Endothelial cell of umbilical vein (primary cell): Measurements from ENCODE around the gene RBM5. TPM values are rescaled to one million over a fixed set of nuclear protein-coding genes. Genes with fewer than 3 reads are reported as not detected.
A peak's percentile ranks its signal among the peaks of the same experiment; 100 is the strongest.

Experiments
- BruUV-seq: library from RNA; stranded (reverse); fragments of 400-500 nt; replicated peaks from 2 replicates; lab custom pipeline; 2021; lab: Mats Ljungman, UMichigan
- CTCF ChIA-PET: fragments of 300-600, 350-600 bp; sonication (Branson Sonifier 250); formaldehyde crosslinking; loops from one replicate; lab custom pipeline; 2021; ENCODE audit warnings: antibody characterized with exemption, inconsistent platforms; lab: Charles Lee
- POLR2A ChIA-PET: fragments of 300-600, 350-600 bp; sonication (Branson Sonifier 250); formaldehyde crosslinking; loops from one replicate; lab custom pipeline; 2021; ENCODE audit warnings: antibody characterized with exemption, inconsistent platforms; lab: Charles Lee
- DNase-seq: peaks from one replicate; pipeline ENCODE4 v3.0.0-alpha.2; 2011; ENCODE audit warnings: low read depth, low spot score
- FAIRE-seq: peaks from 2 replicates; lab custom pipeline; 2011; peaks lifted over from hg19 to GRCh38; lab: Jason Lieb, UNC
- H2AFZ ChIP-seq: 2 replicates; pipeline ENCODE4 v1.6.0; 2012; ENCODE audit warnings: low read depth, low read length, control low read depth, inconsistent platforms
- H3K27ac ChIP-seq: 2 replicates; pipeline ENCODE4 v1.5.1; 2011; ENCODE audit warnings: low read depth, mild to moderate bottlenecking, control low read depth, low read length, moderate library complexity; ENCODE audit not compliant: insufficient read depth
- H3K27me3 ChIP-seq, 2 experiments: 2 replicates each; pipeline versions ENCODE4 v1.6.0 to v1.6.1; 2011; ENCODE audit warnings: low read length in 2 of 2, mixed read lengths in 1 of 2; ENCODE audit not compliant: control insufficient read depth in 2 of 2, insufficient read depth in 2 of 2
- H3K36me3 ChIP-seq, 2 experiments: 2 replicates in 1 of 2; 3 replicates in 1 of 2; pipeline ENCODE4 v1.5.1; 2011; ENCODE audit warnings: low read length in 2 of 2, mild to moderate bottlenecking in 1 of 2, moderate library complexity in 1 of 2; ENCODE audit not compliant: control insufficient read depth in 2 of 2, insufficient read depth in 2 of 2; ENCODE audit errors: extremely low read depth in 1 of 2
- H3K4me1 ChIP-seq: 3 replicates; pipeline ENCODE4 v1.5.1; 2011; ENCODE audit warnings: mild to moderate bottlenecking, low read length; ENCODE audit not compliant: control insufficient read depth, insufficient read depth; ENCODE audit errors: extremely low read depth
- H3K4me2 ChIP-seq: 2 replicates; pipeline ENCODE4 v1.6.1; 2011; ENCODE audit warnings: low read length, control low read depth, mixed read lengths; ENCODE audit not compliant: insufficient read depth
- H3K4me3 ChIP-seq, 3 experiments: fragments of 200-600 bp in 1 of 3; sonication (generic), shearing (Covaris generic) in 1 of 3; replicated peaks in 1 of 3; 2 replicates each; pipeline ENCODE4 v1.5.1; 2011 to 2016; ENCODE audit warnings: control low read depth in 3 of 3, low read length in 3 of 3, mild to moderate bottlenecking in 2 of 3, inconsistent platforms in 1 of 3, low read depth in 1 of 3, moderate library complexity in 1 of 3; ENCODE audit not compliant: insufficient read depth in 1 of 3
- H3K79me2 ChIP-seq: 2 replicates; pipeline ENCODE4 v1.6.0; 2012; ENCODE audit warnings: low read length, inconsistent platforms; ENCODE audit not compliant: control insufficient read depth, insufficient read depth
- H3K9ac ChIP-seq: replicated peaks from 2 replicates; pipeline ENCODE3; 2011; ENCODE audit warnings: low read length, control low read depth; ENCODE audit not compliant: insufficient read depth; ENCODE audit errors: extremely low read depth
- H3K9me1 ChIP-seq: replicated peaks from 3 replicates; pipeline ENCODE4 v1.6.0; 2011; ENCODE audit warnings: mild to moderate bottlenecking, low read length; ENCODE audit not compliant: control insufficient read depth, insufficient read depth; ENCODE audit errors: extremely low read depth
- H3K9me3 ChIP-seq: replicated peaks from 2 replicates; pipeline ENCODE4 v1.5.1; 2012; ENCODE audit warnings: low read length, inconsistent platforms; ENCODE audit not compliant: control insufficient read depth, insufficient read depth
- H4K20me1 ChIP-seq: replicated peaks from 2 replicates; pipeline ENCODE3; 2011; ENCODE audit warnings: mild to moderate bottlenecking, low read length; ENCODE audit not compliant: control insufficient read depth, insufficient read depth; ENCODE audit errors: extremely low read depth
- CTCF ChIP-seq, 2 donors: IDR thresholded peaks; 1 replicate in 1 of 2; 2 replicates in 1 of 2; pipeline ENCODE4 v1.5.1; 2011; ENCODE audit warnings: low read length in 2 of 2, mild to moderate bottlenecking in 2 of 2, moderate library complexity in 2 of 2, control low read depth in 1 of 2, inconsistent platforms in 1 of 2, low read depth in 1 of 2; ENCODE audit not compliant: insufficient read depth in 1 of 2; ENCODE audit errors: extremely low read depth in 1 of 2
- EZH2 ChIP-seq: IDR thresholded peaks from 2 replicates; pipeline ENCODE4 v1.6.1; 2012; ENCODE audit warnings: borderline replicate concordance, low read depth, mild to moderate bottlenecking, moderate library complexity, low read length, inconsistent platforms; ENCODE audit not compliant: severe bottlenecking
- FOS ChIP-seq: IDR thresholded peaks from 2 replicates; pipeline ENCODE4 v1.6.1; 2011; ENCODE audit warnings: mild to moderate bottlenecking, low read length, moderate library complexity, borderline replicate concordance; ENCODE audit not compliant: insufficient read depth
- GATA2 ChIP-seq: IDR thresholded peaks from 2 replicates; pipeline ENCODE4 v1.7.0; 2011; ENCODE audit warnings: low read depth, mild to moderate bottlenecking, moderate library complexity, mixed read lengths, low read length; ENCODE audit not compliant: insufficient read length, insufficient read depth
- JUN ChIP-seq: IDR thresholded peaks from 2 replicates; pipeline ENCODE4 v1.6.1; 2011; ENCODE audit warnings: borderline replicate concordance, low read depth; ENCODE audit not compliant: insufficient read length, insufficient read depth
- MAX ChIP-seq: IDR thresholded peaks from 2 replicates; pipeline ENCODE4 v1.6.1; 2011; ENCODE audit not compliant: insufficient read depth, insufficient read length
- MYC ChIP-seq: IDR thresholded peaks from one replicate; pipeline ENCODE4 v1.6.1; 2011; ENCODE audit warnings: mild to moderate bottlenecking, low read depth, low read length
- POLR2A ChIP-seq: IDR thresholded peaks from 2 replicates; pipeline ENCODE4 v1.6.1; 2012; ENCODE audit warnings: low read depth, mild to moderate bottlenecking, control low read depth, low read length
- POLR2AphosphoS5 ChIP-seq: IDR thresholded peaks from 2 replicates; pipeline ENCODE4 v1.6.1; 2012; ENCODE audit warnings: low read depth, mild to moderate bottlenecking, control low read depth, low read length, moderate library complexity; ENCODE audit not compliant: insufficient read depth
- dilution Hi-C: fragments of 300-500 bp; cut with MboI; formaldehyde crosslinking; loops from one replicate; pipeline ENCODE4 v1.15.0; 2019; ENCODE audit warnings: low sequenced_read_pairs; ENCODE audit not compliant: extremely low pct_ligation_motif_present
- intact Hi-C: fragments of 100-400 bp; cut with micrococcal nuclease; formaldehyde crosslinking; loops from one replicate; pipeline ENCODE4 v1.10.0; 2022
- polyA plus RNA-seq, 4 experiments: library from polyadenylated mRNA; depleted of rRNA in 3 of 4; stranded (reverse) in 3 of 4; unstranded in 1 of 4; fragments of >200 nt; gene quantifications; 2 replicates each; pipeline versions ENCODE4 v1.2.1 to v1.2.3, GENCODE V29; 2011 to 2012; ENCODE audit warnings: missing spikeins in 1 of 4
- total RNA-seq: library from RNA; stranded (reverse); gene quantifications from 2 replicates; pipeline ENCODE4 v1.2.3, GENCODE V29; 2021

The RBM5 gene
- total and polyA plus RNA-seq, 2 donors (not counting 3 experiments of a cell fraction or from before 2014, with no cell fraction given): 190 to 218 TPM

GRCh38 chr3:50121072-50122032 lies 32.6 kb downstream of the RBM5 start:
- POLR2A ChIA-PET: no interaction called here
- peaks cover 7% of the 10 kb centered on the region for H3K4me1 ChIP-seq
- H3K4me3 ChIP-seq: no peak overlapping the region
- H3K27ac ChIP-seq: no peak overlapping the region
- CTCF ChIA-PET: interaction anchor here (0.6 to 6.3 kb wide), 23 partner anchors 10 to 1241 kb away, joined by 3 to 177 read pairs (median 5); partner anchors contain the start of gene GNAT1
- BruUV-seq: TSS peak; percentile 3
- dilution Hi-C loops: no loop called here
- H3K4me2 ChIP-seq: no peak overlapping the region
- H3K36me3 ChIP-seq: peaks cover 11 to 29% of the 10 kb centered on the region in 2 experiments
- peak; percentile 80 for DNase-seq
- H4K20me1 ChIP-seq: no peaks in the 10 kb centered on the region
- no peaks in the 10 kb centered on the region for H3K79me2 ChIP-seq
- no peak overlapping the region for H2AFZ ChIP-seq
- H3K27me3 ChIP-seq: no peaks in the 10 kb centered on the region
- FAIRE-seq: peak; percentile 92
- peak; percentile 75 to 79 for TF ChIP-seq CTCF (IDR thresholded peaks at IDR 0.05; ENCODE audit: extremely low read depth in 1 of 2, insufficient read depth in 1 of 2, low read depth in 1 of 2, low read length in 2 of 2)
- TF ChIP-seq EZH2: no peak
- TF ChIP-seq POLR2A: peak; percentile 77
- peak; percentile 78 for TF ChIP-seq POLR2AphosphoS5
- TF ChIP-seq GATA2: no peak
- TF ChIP-seq MAX: no peak
- no peak for TF ChIP-seq MYC
- no peak for TF ChIP-seq FOS
- no peak for TF ChIP-seq JUN
- no peaks in the 10 kb centered on the region for H3K9me1 ChIP-seq
- H3K9ac ChIP-seq: no peak overlapping the region
- H3K9me3 ChIP-seq: no peaks in the 10 kb centered on the region
- intact Hi-C loops: loop anchor here (1.0 to 10.0 kb wide), 5 partner anchors 17 to 143 kb away; partner anchors contain the start of gene SEMA3B
